ENCODE data around the gene PRM3. TPM values are rescaled to one million over a fixed set of nuclear protein-coding genes. Genes with fewer than 3 reads are reported as not detected.

PRM3 gene
- total and polyA plus RNA-seq, 2 of the 8 experiments (the other 6 are each of a cell fraction or from before 2014, with no cell fraction given) = not detected

GRCh38 chr16:11257131-11257938 lies 16.1 kb downstream of the PRM3 start (continued):
- TF ChIP-seq SAP30 (IDR thresholded peaks at IDR 0.05; ENCODE audit: insufficient read depth, insufficient replicate concordance, low read length) (peak; percentile 56), MAX (IDR thresholded peaks at IDR 0.05) (peak; percentile 74), TCF12 (IDR thresholded peaks at IDR 0.05; ENCODE audit: low read depth, low read length) (no peak), RXRA (IDR thresholded peaks at IDR 0.05; ENCODE audit: insufficient read depth, low read depth, low read length) (no peak), RAD21 (IDR thresholded peaks at IDR 0.05 in 1 of 2, conservative IDR thresholded peaks at IDR 0.05 in 1 of 2; ENCODE audit: low read depth in 2 of 2, low read length in 2 of 2) (peak; percentile 77 to 82), CHD2 (IDR thresholded peaks at IDR 0.05; ENCODE audit: low read length) (0 out of 2 replicates have a peak, but pooled peaks have one; percentile 24), CTCF (IDR thresholded peaks at IDR 0.05; ENCODE audit: control extremely low read depth in 1 of 3, insufficient read depth in 1 of 3, low read depth in 1 of 3, low read length in 3 of 3) (peak; percentile 80 to 91 (median 90))
